ENCODE measurements around the gene TMBIM1.

The TMBIM1 gene

DNA sequence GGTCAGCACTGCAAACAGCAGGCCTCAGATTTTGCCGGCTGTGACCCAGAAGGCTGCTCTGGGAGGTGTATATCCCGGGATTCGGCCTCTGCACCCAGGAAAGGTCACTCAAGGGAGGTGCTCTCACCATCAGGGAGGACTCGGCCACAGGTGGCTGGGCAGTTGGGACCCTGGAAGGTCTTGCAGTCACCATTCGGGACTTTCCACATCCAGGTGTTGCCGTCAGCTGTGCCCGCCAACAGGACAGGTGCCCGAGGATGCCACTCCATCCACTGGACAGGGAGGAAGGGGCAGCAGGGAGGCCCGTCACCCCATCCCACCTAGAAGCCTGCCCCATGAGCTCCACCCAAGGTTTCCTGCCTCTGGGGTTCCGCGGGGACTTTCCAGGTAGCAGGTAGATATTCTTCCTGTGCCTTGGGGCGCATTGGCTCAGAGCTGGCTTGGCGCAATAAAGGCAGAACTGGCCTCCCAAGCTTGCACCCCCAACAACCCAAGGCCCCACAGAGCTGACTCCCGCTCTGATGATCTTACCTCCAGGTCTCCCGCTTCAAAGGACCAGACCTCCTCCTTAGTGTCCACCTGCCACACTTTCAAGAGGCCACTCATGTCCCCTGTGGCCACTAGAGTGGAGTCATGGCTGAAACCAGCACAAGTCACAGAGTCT, 25.9 kb downstream of the TMBIM1 start:
- TF ChIP-seq CTCF (IDR thresholded peaks at IDR 0.05; ENCODE audit: low read depth, low read length): no peak
- H3K4me3 ChIP-seq (ENCODE audit: low read depth, low read length): no peak overlapping the region

- TF ChIP-seq CTCF (IDR thresholded peaks at IDR 0.05; ENCODE audit: low read depth, low read length): no peak
- H3K4me3 ChIP-seq (ENCODE audit: low read depth, low read length): no peak overlapping the region
These were observed 26.7 kb downstream of the TMBIM1 start for GRCh38 chr2:218265626-218266025.

GRCh38 chr2:218264773-218265561, 27.3 kb downstream of the TMBIM1 start:
- TF ChIP-seq CTCF (IDR thresholded peaks at IDR 0.05; ENCODE audit: low read depth, low read length): no peak
- no peak overlapping the region for H3K4me3 ChIP-seq (ENCODE audit: low read depth, low read length)

- no peak overlapping the region for H3K4me3 ChIP-seq (ENCODE audit: low read depth, low read length)
- no peak for TF ChIP-seq CTCF (IDR thresholded peaks at IDR 0.05; ENCODE audit: low read depth, low read length)
These were observed 28.3 kb downstream of the TMBIM1 start for GRCh38 chr2:218263817-218264641.

DNA sequence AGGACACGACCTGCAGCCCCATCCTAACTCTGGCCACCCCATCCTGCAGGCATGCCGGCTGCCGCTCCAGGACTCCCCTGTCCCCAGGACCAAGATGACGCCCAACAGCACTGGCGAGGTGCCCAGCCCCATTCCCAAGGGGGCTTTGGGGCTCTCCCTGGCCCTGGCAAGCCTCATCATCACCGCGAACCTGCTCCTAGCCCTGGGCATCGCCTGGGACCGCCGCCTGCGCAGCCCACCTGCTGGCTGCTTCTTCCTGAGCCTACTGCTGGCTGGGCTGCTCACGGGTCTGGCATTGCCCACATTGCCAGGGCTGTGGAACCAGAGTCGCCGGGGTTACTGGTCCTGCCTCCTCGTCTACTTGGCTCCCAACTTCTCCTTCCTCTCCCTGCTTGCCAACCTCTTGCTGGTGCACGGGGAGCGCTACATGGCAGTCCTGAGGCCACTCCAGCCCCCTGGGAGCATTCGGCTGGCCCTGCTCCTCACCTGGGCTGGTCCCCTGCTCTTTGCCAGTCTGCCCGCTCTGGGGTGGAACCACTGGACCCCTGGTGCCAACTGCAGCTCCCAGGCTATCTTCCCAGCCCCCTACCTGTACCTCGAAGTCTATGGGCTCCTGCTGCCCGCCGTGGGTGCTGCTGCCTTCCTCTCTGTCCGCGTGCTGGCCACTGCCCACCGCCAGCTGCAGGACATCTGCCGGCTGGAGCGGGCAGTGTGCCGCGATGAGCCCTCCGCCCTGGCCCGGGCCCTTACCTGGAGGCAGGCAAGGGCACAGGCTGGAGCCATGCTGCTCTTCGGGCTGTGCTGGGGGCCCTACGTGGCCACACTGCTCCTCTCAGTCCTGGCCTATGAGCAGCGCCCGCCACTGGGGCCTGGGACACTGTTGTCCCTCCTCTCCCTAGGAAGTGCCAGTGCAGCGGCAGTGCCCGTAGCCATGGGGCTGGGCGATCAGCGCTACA, 29.4 kb downstream of the TMBIM1 start:
- TF ChIP-seq CTCF (IDR thresholded peaks at IDR 0.05; ENCODE audit: low read depth, low read length): no peak
- no peak overlapping the region for H3K4me3 ChIP-seq (ENCODE audit: low read depth, low read length)

DNA sequence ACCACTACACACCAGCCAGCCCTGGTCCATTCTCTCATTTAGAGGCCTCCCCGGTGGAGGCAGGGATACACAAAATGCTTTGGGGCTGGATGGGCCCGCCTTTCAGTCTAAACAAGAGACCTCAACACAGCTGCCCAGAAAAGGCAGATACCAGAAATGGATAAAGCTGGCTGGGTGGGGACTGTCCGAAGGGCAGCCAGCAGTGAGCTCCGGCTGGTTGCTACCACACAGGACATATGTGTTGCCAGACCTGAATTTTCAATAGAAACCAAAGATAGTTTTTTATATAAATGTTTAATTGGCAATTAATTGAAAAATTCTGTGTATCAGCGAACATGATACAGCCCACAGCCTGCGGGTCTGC, 30.1 kb downstream of the TMBIM1 start:
- H3K4me3 ChIP-seq (ENCODE audit: low read depth, low read length): no peak overlapping the region
- TF ChIP-seq CTCF (IDR thresholded peaks at IDR 0.05; ENCODE audit: low read depth, low read length): no peak

All from WI38 (cell line).